ENCODE measurements around the gene YIPF5.
A peak's percentile ranks its signal among the peaks of the same experiment; 100 is the strongest.

YIPF5 gene

DNA sequence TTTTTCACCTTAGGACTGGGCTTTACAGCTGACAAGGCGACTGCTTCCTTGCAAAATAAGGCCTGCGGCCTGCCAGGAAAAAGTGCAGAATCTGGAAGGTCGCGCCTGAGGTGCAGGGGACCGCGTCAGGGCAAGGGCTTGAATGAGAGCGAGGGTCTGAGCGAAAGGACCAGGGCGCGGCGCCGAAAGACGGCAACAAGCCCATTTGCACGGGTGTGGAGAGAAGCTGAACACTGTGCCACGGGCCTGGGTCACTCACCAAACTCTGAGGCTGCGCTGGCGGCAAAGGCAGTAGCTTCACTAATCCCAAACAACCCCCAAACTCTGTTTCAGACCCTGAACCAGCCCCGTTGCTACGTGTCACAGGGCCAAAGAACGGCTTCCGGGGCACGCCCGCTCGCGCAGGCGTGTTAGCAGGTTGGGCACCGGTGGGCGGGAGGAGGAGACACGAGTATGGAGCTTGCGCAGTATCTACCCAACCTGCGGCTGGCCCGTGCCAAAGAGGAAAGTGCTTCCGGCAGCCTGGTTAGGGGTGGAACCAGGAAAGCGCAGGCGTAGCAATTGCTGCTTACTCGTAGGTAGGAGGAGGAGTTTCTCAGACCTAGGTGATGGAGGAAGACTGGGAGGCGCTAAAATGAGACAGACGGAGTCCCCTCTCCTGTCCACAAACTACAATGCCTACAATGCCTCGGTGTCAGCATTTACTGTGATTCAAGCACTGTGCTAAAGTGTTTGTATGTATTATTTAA is at the start of gene YIPF5, which contains the start of gene KCTD16:
YIPF5 (minus strand) TSS at position 384 of the 749 bp plus-strand sequence. CDS start 704 bp downstream, outside the sequence.
KCTD16 (plus strand) TSS at position 598 of the 749 bp plus-strand sequence.
- peak; percentile 97 for DNase-seq

GRCh38 chr5:144219869-144220268 is 49.4 kb upstream of the YIPF5 start:
- DNase-seq = no peak

DNA sequence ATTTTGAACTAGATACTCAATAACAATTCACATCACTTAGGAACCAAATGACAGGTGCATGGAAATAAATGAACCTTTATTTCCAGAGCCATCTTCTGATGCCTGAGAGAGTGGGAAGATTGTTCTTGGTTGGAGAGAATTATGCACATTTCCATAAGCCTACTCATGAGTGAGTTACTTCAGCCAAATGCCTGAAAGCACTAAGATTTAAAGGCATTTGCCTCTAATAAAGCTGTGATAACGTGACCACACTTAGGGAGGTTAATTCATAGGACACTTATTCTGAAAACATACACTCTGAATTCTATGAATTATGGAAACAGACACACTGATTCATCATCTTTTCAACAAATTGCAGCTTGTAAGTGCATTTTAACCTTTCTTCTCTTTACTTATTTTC is 40.2 kb upstream of the YIPF5 start:
- DNase-seq = no peak

DNA sequence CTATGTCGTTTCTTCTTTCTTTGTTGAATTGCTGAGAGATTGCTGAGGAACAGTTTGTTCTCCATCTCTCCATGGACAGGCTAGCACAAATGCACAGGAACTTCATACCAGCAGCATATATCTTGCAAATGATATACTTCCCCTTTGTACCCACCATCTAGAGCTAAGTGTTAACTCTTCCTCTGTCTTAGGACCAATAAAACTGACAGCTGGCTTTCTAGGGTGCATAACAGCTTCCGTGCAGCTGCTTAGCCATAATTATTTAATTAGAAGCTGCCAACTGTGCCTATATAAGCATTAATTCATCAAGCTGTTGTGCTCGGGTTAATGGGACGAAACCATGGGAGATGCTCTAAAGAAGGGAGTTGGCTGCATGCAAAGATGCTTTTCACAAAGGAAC is 38.9 kb upstream of the YIPF5 start:
- no peak for DNase-seq

DNA sequence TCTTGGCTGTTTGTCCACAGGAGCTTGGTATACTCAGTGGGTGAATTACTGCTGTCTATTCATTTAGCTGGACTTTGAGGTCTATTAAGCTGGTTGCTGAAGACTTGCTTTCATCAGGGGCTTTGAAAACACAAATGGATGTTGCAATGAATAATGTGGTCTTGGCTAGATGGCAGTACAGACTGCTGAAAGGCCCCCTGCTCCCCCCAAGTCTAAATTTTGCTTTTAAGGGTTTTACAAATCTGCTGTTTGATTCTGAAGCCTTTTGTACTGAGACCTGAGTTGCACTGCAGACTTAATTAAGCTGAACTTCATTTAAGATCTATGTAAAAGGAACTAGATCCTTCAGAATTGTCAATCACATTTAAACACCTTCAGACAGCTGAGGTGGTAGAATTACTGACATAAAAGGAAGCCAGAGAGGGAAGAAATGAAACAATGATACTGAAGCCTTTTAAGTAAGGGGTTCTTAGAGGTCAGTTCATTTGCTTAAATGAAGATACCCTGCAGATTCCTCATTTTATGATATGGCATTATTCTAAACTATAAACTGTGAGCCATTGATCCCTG is 37.5 kb upstream of the YIPF5 start:
- no peak for DNase-seq

DNA sequence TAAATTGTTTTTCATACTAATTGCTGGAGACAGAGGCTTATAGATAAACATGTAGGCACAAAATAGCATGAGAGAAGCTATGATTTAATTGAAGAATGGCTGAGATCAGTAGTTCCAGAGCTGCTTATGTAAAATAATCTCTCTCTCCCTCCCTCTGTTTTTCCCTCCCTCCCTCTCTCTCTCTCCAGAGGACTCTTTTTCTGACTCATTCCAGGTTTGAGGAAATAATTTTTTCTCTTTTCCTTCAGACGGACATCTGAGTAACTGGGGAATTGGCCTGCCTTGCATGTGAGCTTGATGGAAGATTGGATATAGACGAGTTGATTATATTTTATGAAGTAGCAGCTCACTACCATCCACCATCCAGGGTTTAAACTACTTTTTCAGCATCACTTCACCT is 35.7 kb upstream of the YIPF5 start:
- DNase-seq = no peak

DNA sequence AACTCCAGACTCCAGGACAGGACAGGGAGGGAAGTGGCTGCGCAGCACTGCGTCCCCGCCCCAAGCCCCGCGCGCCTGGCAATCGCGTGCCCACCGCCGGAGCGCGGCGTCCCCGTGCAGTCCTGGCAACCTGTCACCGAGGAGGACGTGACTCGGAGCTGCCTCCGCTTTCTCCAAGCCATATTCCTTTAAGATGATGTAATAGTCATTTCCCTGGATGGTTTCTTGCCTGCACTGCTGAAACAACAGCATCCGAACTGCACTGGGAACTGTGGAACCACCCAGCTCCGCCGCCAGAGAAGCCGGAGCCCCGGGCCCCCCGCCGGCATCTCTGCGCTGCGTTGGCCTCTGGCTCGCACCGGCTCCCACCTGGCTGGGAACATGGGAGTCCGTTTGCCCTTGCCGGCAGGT is 34.7 kb upstream of the YIPF5 start:
- no peak for DNase-seq

GRCh38 chr5:144203750-144204596 is 33.5 kb upstream of the YIPF5 start:
- peak in 1 of 2 experiments; percentile 32 for DNase-seq

GRCh38 chr5:144202726-144203125 is 32.3 kb upstream of the YIPF5 start:
- no peak for DNase-seq

GRCh38 chr5:144202072-144202471 is 31.6 kb upstream of the YIPF5 start:
- DNase-seq = no peak

GRCh38 chr5:144201588-144201987 is 31.1 kb upstream of the YIPF5 start:
- no peak for DNase-seq

DNA sequence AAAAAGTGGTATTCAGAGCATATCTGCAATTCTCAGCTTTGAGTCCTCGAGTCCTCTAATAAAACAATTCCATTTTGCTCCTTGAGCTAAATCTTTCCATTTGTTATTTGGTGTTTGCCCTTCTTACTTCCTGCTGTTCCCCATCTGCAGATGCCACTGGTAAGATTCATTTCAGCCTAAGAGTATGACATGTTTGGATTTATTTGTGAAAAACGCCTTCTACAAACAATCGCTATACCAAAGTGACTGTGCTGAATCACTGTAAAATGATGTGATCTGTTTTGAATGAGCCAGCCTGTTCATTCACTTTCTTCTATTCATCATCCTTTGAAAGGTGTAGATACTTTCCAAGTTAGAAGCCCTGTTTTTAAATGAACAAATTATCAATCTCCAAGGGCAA is 27.9 kb upstream of the YIPF5 start:
- no peak for DNase-seq

DNA sequence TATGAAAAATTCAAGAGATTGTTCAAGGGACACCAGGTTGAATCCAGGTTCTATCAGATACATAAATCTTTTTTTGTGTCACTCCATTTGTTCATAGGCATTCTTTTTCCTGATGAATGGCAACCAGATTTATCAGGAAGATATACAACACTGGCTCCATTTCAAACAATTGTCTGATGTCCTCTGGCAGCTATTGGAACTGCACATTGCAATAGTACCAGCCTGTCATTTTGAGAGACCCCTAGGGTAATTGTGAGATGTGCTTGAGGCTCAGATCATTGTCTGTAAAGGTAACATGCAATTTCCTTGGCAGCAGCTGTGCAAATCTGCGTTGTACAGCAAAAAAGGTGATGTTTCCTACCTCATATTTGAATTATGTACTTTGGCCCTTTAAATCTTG is 26.2 kb upstream of the YIPF5 start:
- DNase-seq = no peak

DNA sequence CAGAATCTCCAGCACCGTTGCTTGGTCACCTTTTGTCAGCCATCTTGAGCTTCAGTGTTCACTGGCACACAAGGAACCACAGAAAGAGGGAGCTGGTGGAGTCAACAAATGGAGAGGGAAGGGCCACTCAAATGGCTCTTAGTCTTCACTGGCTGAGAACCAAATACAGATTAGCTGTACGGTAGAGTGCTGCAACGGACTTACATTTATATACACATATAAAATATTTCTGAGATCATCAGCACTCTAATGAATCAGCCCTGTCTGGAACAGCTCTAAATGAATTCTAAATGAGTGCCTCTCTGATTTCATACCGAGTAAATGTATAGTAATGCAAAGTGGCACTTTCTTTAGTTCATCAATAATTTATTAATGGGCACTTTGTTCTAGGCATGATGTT is 25.0 kb upstream of the YIPF5 start:
- DNase-seq = no peak

- DNase-seq = no peak
Observed at GRCh38 chr5:144194144-144194543, 23.7 kb upstream of the YIPF5 start.

- DNase-seq = no peak
Observed at GRCh38 chr5:144192661-144193060, 22.2 kb upstream of the YIPF5 start.

GRCh38 chr5:144191998-144192397 is 21.5 kb upstream of the YIPF5 start:
- no peak for DNase-seq

- DNase-seq = no peak
Observed at GRCh38 chr5:144191531-144191930, 21.1 kb upstream of the YIPF5 start.

GRCh38 chr5:144189800-144190429 is 19.5 kb upstream of the YIPF5 start:
- peak; percentile 65 to 72 for DNase-seq

DNA sequence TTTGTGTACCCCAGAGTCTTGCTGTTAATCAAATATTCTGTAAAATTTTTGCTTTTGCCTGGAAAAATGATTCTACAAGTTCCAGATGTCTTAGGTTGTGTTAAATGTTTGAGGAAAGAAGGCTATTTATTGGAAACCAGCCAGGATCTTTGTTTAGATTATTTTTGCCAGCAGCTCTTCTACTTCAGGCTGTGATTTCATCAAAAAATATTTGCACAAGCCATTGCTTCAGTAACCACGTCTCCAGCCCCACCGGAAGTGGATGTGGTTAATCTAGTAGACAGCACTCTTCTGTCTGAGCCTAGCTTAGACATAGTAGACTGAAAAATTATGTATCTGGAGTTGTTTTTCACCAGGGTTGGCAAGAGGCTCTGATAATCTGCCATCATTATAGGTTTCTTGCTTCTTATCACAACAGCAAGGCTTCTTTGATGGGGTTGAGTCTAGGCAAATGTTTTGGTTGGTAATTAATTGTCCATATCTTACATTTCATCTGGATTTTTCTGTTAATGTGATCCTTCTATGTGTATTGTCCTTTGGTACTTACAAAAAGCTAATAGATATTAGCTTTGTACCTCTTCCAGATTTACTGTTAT is 17.3 kb upstream of the YIPF5 start:
- DNase-seq = peak; percentile 63 to 64

GRCh38 chr5:144183254-144183889 is 12.9 kb upstream of the YIPF5 start:
- DNase-seq = no peak

DNA sequence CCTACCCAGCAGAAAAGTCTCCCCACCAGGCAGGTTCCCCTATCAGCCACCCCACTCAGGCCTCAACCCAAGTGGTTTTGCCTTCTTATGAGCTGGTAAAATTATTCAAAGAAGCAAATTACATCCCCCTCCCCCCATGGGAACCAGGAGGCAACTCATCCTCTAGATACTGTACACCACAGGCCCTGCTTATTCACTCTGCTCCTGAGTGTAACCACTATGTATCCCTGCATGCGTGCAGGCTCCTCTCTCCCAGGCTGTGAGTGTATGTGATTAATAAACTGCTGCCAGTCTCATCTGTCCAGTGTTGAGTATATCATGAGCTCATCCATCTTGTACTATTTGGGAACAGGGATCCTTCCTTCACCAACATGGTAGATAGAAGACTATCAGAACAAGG is 8.8 kb upstream of the YIPF5 start:
- no peak for DNase-seq
